Fibroblast of villous mesenchyme (primary cell): ENCODE data around the gene ACBD6. TPM values are rescaled to one million over a fixed set of nuclear protein-coding genes. Genes with fewer than 3 reads are reported as not detected.

Experiments used
- DNase-seq: peaks from one replicate; pipeline ENCODE4 v3.0.0-alpha.2; 2010; ENCODE audit warnings: low read depth
- H3K4me3 ChIP-seq: 2 replicates; pipeline ENCODE4 v1.5.1; 2011; ENCODE audit warnings: low read depth, mild to moderate bottlenecking, low read length
- CTCF ChIP-seq: IDR thresholded peaks from 2 replicates; pipeline ENCODE4 v1.5.1; 2012; ENCODE audit warnings: low read depth, mild to moderate bottlenecking, low read length; ENCODE audit not compliant: insufficient read depth
- total RNA-seq: library from RNA; depleted of rRNA; stranded (reverse); fragments of >200 nt; gene quantifications from 2 replicates; pipeline ENCODE4 v1.2.3, GENCODE V29; 2012

The ACBD6 gene
- total RNA-seq, 1 donor, result 44.5 TPM

- no peak for TF ChIP-seq CTCF
- no peak overlapping the region for H3K4me3 ChIP-seq
- no peak for DNase-seq
Observed at GRCh38 chr1:180525715-180526039, 23.3 kb upstream of the ACBD6 start.

- H3K4me3 ChIP-seq, result no peak overlapping the region
- no peak for TF ChIP-seq CTCF
- DNase-seq, result no peak
Observed at GRCh38 chr1:180524915-180525714, 22.7 kb upstream of the ACBD6 start.

GRCh38 chr1:180524160-180524914, 22.0 kb upstream of the ACBD6 start:
- no peak for TF ChIP-seq CTCF
- H3K4me3 ChIP-seq, result no peak overlapping the region
- DNase-seq, result no peak

GRCh38 chr1:180522213-180522515, 19.8 kb upstream of the ACBD6 start:
- H3K4me3 ChIP-seq, result no peak overlapping the region
- no peak for TF ChIP-seq CTCF
- DNase-seq, result no peak

GRCh38 chr1:180521474-180522212, 19.3 kb upstream of the ACBD6 start:
- no peak for DNase-seq
- TF ChIP-seq CTCF, result no peak
- H3K4me3 ChIP-seq, result no peak overlapping the region

GRCh38 chr1:180519846-180520245, 17.5 kb upstream of the ACBD6 start:
- no peak for TF ChIP-seq CTCF
- no peak for DNase-seq
- H3K4me3 ChIP-seq, result no peak overlapping the region
